Activated CD4-positive, alpha-beta T cell treated with anti-CD3 and anti-CD28 coated beads, Interleukin-2, Interleukin-6, amounts not matched to agents 100 ng/mL and 50 ng/mL, durations not matched to agents 16 hours and 8 hours (primary cell): ENCODE results near the gene LILRB3.
"Not testable (repeated sequence)": the region's sequence is repeated elsewhere in the genome, so short reads cannot be mapped to it uniquely, and the experiment has no call there.

ENCODE experiments used
- DNase-seq: peaks from one replicate; pipeline ENCODE4 v3.0.0-alpha.2; 2020

Gene LILRB3

DNA sequence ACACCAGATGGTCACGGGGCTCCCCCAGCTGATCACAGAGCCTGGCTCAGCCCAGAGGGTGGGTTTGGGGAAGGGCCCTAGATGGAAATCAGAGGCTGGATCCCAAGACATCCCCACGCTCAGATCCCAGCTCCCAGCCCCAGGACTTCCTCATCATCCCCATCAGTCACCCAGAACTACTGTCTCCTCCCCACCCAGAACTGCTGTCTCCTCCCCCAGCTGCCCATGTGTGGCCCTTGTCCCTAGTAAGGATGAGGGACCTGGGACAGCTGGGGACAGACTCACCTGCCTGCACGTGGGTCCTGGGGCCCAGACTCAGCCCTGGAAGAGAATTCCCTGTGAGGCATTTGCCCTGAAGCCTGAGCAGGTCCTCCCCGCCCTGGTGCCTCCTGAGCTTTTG lies 19.4 kb upstream of the LILRB3 start:
- DNase-seq, result not testable (repeated sequence)

GRCh38 chr19:54240372-54241336 lies 17.8 kb upstream of the LILRB3 start:
- DNase-seq, result not testable (repeated sequence)

DNA sequence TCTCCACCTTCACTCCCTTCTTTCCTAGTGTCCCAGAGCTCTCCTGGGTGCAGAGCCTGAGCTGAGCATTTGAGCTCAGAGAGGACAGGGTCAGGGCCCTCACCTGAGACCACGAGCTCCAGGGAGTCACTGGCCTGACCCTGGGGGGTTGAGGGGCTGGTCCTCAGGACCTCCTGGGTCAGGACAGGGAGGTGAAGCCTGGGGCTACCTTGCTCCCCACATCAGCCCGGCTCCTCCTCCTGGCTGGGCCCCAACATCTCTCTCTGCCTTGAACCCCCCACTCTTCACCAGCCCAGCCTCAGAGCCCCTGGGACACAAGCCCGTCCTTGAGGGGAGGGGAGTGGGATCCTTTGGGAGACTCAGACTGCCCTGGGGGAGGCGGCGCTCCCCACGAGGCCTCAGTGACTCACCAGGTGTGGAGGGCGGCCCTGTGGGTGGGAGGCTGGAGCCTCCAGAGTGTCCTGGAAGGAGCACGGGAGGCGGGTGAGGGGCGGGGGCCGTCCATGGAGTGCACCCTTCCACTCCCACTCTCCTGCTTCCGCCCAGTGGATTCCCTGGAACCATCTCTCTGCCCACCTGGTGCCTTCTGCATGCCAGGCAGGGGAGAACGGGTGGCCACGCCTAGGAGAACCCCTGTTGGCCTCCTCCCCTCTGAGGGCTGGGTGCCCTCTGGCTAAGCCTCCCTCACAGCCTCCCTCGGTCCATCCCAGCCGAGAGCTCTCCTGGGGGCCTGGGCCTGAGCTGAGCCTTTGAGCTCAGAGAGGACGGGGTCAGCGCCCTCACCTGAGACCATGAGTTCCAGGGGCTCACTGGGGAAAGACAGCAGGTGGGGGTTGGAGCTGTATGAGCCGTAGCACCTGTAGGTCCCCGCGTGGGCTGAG lies 16.9 kb upstream of the LILRB3 start:
- DNase-seq, result not testable (repeated sequence)

DNA sequence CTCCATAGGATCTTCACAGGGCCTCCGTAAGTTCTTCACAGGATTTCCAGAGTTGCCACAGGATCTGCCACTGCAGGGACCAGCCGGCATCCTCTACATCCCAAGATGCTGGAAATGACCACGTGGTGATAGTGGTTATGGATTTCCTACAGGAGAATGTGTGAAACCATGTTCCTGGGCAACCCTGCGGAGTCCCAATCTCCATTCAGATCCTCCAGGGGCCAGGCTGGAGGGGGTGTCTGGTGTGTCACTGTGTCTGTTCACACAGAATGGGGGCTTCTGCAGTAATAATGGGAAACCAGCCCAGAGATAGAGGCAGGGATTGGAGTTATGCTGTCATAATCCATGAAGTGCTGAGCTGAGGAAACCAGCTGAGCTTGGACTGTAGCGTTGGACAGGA lies 11.1 kb upstream of the LILRB3 start:
- no peak for DNase-seq

DNA sequence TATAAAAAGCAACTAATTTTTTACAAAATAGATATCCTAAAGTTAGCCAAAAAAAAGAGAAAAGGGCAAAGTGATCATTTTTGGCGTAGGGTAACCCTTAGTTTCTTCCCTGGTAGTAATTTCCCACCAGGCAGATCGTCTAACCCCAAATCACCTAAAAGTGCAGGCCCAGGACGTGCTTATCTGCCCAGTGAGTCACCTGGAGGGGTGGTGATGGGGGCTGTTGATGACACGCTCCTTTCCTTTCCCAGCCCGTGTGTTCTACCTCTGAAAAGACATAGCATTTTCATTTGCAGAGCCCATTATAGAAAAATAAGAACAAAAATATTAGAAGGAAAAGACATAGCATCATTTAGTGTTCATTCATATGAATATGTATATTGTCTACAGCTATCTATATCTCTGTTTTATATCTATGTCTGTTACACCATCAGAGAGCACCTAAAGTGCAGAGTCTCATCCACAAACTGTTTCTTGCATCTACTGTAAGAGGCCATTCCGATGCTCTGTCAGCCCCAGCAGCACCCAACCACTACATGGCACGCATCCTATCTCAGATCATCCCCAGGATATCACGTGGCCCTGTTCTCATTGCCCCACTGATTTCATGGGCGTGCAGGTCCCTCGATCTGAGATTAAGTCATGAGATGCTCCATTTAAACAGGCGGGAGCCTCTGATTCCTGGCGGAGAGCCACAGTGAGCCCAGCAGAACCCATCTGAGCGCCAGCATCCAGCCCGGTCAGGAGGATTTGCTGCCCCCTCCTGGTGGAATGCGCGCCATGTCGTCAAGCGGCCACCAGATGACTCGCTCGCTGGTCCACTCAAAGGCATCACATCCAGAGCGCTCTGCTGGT lies 8.5 kb upstream of the LILRB3 start:
- DNase-seq, result peak; percentile 85

DNA sequence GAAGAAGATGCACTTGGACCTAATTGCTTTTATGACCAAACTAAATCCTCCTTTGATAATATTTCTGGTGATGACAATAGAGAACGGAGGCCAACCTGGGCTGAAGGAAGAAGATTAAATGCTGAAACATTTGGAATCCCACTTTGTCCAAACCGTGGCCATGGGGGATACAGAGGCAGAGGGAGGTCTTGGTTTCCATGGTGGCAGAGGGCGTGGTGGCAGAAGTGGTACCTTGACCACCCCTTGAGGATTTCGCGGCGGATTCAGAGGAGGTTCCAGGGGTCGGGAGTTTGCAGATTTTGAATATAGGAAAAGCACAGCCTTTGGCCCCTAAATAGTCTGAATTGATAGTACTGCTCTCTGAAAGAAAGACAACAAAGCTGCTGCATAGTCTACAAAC lies 7.2 kb upstream of the LILRB3 start:
- DNase-seq, result no peak

DNA sequence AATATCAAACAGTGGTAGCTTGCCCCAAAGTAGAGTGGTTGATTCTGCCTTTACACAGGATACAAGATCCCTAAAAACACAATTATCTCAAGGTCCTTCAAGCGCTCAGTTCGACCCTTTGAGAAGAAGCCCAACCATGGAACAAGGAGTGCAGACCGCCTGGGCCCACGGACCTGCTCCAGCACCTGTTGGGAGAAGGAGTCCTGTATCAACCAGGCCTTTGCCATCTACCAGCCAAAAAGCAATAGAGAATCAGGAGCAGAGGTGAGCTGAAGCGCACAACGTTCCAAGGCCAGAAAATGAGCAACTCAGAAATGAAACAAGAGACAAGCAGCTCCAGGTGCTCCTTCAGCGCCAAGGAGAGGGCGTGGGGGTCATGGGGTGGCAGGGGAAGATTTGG lies 6.3 kb upstream of the LILRB3 start:
- DNase-seq, result no peak

DNA sequence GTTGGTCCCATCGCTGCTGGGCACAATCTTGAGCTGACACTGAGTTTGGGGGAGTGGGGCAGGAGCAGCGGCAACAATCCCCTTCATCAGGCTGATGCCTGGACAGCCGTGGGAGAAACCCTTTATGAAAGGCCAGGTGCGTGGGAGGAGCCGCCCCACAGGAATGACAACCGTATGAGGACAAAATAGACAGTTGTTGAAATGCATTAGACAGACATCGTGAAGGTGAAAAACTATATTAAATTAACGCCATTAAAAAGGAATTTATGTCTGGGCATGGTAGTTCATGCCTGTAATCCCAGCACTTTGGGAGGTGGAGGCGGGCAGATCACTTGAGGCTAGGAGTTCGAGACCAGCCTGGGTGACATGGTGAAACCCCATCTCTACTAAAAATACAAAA lies 1.8 kb upstream of the LILRB3 start:
- not testable (repeated sequence) for DNase-seq

- DNase-seq, result not testable (repeated sequence)
These were observed 1.1 kb upstream of the LILRB3 start for GRCh38 chr19:54223937-54224281.

DNA sequence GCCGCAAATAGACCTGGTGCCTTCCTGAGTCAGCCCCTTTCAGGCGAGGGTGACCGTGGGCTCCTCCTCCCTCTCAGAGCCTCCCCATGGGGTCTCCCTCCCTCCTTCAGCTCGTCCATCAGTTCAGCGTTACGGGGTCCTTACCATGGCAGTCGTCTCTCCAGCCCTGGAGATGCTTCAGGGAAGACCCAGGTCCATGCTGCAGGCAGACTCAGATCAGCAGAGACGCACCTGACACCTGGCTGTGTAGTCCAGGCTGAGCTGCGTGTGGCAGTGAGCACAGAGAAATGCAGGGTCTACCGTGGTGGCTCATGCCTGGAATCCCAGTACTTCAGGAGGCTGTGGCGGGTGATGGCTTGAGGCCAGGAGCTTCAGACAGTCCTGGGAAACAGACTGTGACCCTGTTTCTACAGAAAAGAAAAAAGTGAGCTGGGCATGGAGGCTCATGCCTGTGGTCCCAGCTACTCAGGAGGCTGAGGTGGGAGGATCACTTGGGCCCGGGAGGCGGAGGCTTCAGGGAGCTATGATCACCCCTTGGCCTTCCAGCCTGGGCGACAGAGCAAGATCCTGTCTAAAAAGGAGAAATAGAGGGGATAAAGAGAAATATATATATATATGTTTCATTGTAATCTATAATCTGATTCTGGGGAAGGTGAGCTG lies 600 bp upstream of the LILRB3 start:
- not testable (repeated sequence) for DNase-seq

- DNase-seq, result not testable (repeated sequence)
These were observed 860 bp downstream of the LILRB3 start for GRCh38 chr19:54221947-54222346.

DNA sequence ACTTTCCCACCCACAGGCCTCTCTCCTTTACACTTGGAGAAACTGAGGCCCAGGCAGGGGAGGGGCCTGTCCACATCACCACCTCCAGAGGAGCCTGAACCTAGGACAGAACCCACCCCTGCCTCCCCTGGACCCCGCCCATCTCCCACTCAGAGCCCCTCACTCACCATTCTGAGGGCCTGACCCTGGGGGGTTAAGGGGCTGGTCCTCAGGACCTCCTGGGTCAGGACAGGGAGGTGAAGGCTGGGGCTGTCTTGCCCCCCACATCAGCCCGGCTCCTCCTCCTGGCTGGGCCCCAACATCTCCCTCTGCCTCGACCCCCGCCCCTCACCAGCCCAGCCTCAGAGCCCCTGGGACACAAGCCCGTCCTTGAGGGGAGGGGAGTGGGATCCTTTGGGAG lies 3.1 kb downstream of the LILRB3 start:
- not testable (repeated sequence) for DNase-seq

DNA sequence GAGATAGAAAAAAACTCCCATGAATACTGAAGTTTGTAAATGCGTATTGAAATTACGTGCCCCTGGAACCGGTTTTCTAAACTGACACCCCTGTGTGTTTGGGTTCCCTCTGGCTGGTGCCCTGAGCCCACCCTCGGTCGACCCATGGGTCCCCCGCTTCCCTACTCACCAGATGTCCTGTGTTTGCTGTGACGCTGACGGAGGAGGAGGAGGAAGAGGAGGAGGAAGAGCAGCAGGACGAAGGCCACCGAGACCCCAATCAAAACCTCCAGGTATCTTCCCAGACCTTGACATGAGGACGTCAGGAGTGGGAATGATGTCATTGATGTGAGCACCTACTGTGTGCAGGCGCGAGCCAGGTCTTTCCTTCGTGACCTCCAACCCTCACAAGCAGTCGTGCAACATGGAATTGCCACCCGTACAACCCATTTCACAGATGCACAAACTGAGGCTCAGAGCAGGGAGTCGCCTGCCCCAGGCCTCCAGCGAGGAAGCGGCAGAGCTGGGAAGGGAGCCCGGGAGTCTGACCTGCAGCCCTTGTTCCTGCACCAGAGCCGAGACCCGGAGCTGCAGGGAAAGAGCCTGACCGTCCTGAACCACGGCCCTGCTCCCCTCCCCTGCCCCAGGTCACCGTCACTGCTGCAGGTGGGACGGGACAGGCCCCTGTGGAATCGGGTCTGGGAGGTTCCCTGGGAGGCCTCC lies 3.7 kb downstream of the LILRB3 start:
- no peak for DNase-seq

DNA sequence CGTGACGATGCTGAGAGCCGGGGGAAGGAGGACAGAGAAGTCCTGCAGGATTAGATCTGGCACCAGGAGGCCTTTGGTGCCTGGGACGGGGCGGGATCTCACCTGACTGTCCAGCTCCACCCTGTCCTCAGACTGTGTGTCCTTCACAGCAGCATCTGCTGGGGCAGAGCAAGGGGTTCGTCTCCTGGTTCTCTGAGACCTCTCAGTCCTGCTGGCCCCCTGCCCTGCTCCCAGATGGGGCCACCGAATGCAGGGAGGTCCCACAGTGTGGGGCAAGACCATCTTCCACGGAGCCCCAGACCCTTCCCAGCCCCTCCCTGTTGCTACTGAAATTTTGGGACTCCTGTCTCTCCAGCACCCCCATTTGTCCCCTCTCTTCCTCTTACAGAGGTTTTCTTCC lies 4.5 kb downstream of the LILRB3 start:
- DNase-seq, result no peak

DNA sequence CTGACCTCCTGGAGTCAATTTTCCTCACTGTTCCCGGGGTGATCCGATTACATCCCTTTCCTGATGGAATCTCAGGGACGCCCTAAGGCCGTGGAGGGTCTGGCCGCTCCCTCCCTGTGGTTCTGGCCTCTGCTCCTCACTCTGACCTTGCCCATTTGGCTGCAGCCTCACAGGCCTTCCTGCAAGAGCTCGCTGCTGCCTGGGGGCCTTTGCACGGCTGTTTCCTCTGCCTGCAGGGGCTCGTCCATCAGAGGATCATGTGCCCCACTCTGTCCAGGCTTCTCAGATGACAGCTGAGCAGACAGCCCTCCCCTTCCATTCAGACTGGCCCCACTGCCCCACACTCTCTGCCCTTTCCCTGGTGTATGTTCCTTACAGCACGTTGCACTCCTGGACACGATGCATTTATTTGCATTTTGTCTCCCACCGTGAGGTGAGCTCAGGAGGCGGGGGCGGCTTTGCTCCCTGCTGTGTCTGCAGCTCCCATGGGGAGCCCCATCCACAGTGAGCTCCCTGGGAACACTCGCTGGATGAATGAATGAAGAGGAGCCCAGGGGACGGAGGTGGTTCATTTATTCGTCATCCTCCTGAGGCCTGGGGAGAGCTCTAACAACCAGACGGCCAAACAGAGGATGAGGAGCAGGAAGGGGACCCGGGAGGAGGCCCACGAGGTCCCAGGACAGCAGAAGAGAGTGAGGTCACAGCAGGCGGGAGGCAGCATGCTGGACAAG lies 5.1 kb downstream of the LILRB3 start:
- not testable (repeated sequence) for DNase-seq

DNA sequence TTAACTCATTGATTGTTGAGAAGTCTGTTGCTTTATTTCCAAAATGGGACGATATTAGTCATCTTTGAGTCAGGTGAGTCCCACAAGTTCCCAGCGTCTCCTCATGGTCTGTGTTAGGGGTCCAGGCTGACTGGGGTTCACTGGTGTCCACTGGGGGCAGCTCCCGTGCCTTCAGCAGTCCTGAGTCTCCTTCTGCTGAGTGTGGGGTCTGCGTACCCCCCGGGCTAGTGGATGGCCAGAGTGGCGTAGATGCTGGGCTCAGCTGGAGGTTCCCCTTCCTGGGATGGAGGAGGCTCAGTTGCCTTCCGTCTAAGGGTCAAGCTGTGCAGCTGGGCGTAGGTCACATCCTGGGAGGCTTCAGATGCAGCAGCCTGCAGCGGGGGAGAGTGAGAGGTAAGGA lies 5.9 kb downstream of the LILRB3 start:
- DNase-seq, result no peak

DNA sequence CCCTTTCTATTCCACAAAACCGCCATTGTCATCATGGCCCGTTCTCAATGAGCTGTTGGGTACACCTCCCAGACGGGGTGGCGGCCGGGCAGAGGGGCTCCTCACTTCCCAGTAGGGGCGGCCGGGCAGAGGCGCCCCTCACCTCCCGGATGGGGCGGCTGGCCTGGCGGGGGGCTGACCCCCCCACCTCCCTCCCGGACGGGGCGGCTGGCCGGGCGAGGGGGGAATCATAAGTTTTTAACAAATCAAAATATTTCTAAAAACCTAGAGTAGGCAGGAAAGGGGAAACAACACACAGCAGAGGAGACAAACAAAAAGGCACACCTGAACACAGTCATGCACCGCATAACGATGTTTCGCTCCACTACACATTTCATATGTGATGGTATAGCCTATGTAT lies 8.1 kb downstream of the LILRB3 start:
- not testable (repeated sequence) for DNase-seq

DNA sequence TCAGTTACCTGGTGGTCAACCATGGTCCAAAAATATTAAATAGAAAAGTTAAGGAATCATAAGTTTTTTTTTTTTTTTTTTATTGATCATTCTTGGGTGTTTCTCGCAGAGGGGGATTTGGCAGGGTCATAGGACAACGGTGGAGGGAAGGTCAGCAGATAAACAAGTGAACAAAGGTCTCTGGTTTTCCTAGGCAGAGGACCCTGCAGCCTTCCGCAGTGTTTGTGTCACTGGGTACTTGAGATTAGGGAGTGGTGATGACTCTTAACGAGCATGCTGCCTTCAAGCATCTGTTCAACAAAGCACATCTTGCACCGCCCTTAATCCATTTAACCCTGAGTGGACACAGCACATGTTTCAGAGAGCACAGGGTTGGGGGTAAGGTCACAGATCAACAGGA lies 8.6 kb downstream of the LILRB3 start:
- DNase-seq, result not testable (repeated sequence)

- DNase-seq, result no peak
These were observed 11.6 kb downstream of the LILRB3 start for GRCh38 chr19:54211235-54211634.

GRCh38 chr19:54209811-54210494 lies 12.9 kb downstream of the LILRB3 start:
- no peak for DNase-seq
